WTC11 (cell line): ENCODE data around the gene CABCOCO1.

Experiments
- JUN ChIP-seq: sonication (generic); formaldehyde crosslinking; IDR thresholded peaks from 2 replicates; pipeline ENCODE4 v1.8.0; 2023; ENCODE audit warnings: mild to moderate bottlenecking, missing genetic modification reagents
- ZNF121 ChIP-seq: sonication (generic); formaldehyde crosslinking; IDR thresholded peaks from 2 replicates; pipeline ENCODE4 v1.8.0; 2023; ENCODE audit warnings: missing genetic modification reagents

DNA sequence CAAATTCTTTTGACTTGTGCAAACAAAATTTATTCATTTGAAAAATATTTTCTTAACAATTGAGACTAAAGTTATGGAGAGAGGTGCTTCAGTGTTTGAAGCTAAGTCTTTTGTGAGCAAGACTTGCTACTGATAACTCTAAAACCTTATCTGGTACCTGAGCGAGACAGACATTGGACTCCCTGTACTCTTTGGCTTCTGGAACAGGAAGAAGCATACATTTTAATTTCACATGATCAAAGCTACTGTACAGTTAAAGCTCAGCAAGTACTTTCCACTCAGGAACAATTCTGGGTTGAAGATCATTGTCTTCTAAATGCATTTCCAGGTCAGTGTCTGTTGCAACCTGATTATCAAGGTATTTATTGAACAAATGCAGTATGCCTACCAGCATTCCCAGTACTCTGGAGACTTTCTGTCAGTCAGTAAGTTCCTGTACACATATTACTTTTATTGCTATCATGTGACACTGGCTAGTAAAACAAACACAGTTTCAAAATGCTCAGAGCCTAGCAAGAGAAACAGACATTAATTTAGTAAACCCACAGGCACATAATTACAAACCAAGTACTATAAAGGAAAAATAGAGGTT is 42.4 kb downstream of the CABCOCO1 start:
- TF ChIP-seq ZNF121 (CRISPR knock-in tag) = no peak
- no peak for TF ChIP-seq JUN (CRISPR knock-in tag)
